ENCODE data around the gene NOP9.

NOP9 gene

GRCh38 chr14:24299255-24300191, at the start of gene NOP9, which contains the start of gene DHRS1:
NOP9 (plus strand) TSS chr14:24299850; CDS start chr14:24299955, 105 bp downstream.
DHRS1 (minus strand) TSS chr14:24299780; CDS start chr14:24299106, 674 bp downstream.
- peak; percentile 92 for DNase-seq (ENCODE audit: low spot score)

GRCh38 chr14:24250354-24250753, 49.3 kb upstream of the NOP9 start:
- no peak for DNase-seq (ENCODE audit: low spot score)

GRCh38 chr14:24251880-24252288, 47.8 kb upstream of the NOP9 start:
- DNase-seq (ENCODE audit: low spot score), result no peak

- no peak for DNase-seq (ENCODE audit: low spot score)
Observed at GRCh38 chr14:24252289-24253124, 47.1 kb upstream of the NOP9 start.

GRCh38 chr14:24253936-24254335, 45.7 kb upstream of the NOP9 start:
- no peak for DNase-seq (ENCODE audit: low spot score)

GRCh38 chr14:24254630-24255392, 44.8 kb upstream of the NOP9 start:
- no peak for DNase-seq (ENCODE audit: low spot score)

GRCh38 chr14:24255438-24255837, 44.2 kb upstream of the NOP9 start:
- no peak for DNase-seq (ENCODE audit: low spot score)

- DNase-seq (ENCODE audit: low spot score), result no peak
Observed at GRCh38 chr14:24255931-24256711, 43.5 kb upstream of the NOP9 start.

- DNase-seq (ENCODE audit: low spot score), result no peak
Observed at GRCh38 chr14:24256960-24257359, 42.7 kb upstream of the NOP9 start.

GRCh38 chr14:24258119-24258518, 41.5 kb upstream of the NOP9 start:
- DNase-seq (ENCODE audit: low spot score), result no peak

GRCh38 chr14:24258548-24259265, 40.9 kb upstream of the NOP9 start:
- no peak for DNase-seq (ENCODE audit: low spot score)

- no peak for DNase-seq (ENCODE audit: low spot score)
Observed at GRCh38 chr14:24259282-24260025, 40.2 kb upstream of the NOP9 start.

- DNase-seq (ENCODE audit: low spot score), result no peak
Observed at GRCh38 chr14:24260026-24260779, 39.4 kb upstream of the NOP9 start.

GRCh38 chr14:24260780-24261157, 38.9 kb upstream of the NOP9 start:
- DNase-seq (ENCODE audit: low spot score), result no peak

- DNase-seq (ENCODE audit: low spot score), result no peak
Observed at GRCh38 chr14:24261256-24261968, 38.2 kb upstream of the NOP9 start.

- DNase-seq (ENCODE audit: low spot score), result no peak
Observed at GRCh38 chr14:24261969-24262327, 37.7 kb upstream of the NOP9 start.

GRCh38 chr14:24262821-24263733, 36.6 kb upstream of the NOP9 start, which contains the start of gene TGM1:
TGM1 (minus strand) TSS chr14:24263177; CDS start chr14:24262352, 825 bp downstream.
- DNase-seq (ENCODE audit: low spot score), result no peak

Data from NAMALWA (cell line).